H1 (cell line): ENCODE measurements around the gene ACADVL. TPM values are rescaled to one million over a fixed set of nuclear protein-coding genes. Genes with fewer than 3 reads are reported as not detected.

Experiments used
- CTCF ChIA-PET: fragments of 300-600 bp; sonication (Branson Sonifier 250); formaldehyde crosslinking; loops from one replicate; lab custom pipeline; 2021; ENCODE audit not compliant: partially characterized antibody; lab: Charles Lee
- POLR2A ChIA-PET: fragments of 300-600 bp; sonication (Branson Sonifier 250); formaldehyde crosslinking; loops from one replicate; lab custom pipeline; 2021; ENCODE audit warnings: inconsistent platforms; ENCODE audit not compliant: partially characterized antibody; lab: Charles Lee
- DNase-seq, 2 experiments: peaks; one replicate each; pipeline versions ENCODE4 v3.0.0 to v3.0.0-alpha.2; 2010 to 2022; ENCODE audit warnings: low spot score in 2 of 2, low read depth in 1 of 2, mixed read lengths in 1 of 2
- FAIRE-seq: peaks from 2 replicates; lab custom pipeline; 2011; peaks lifted over from hg19 to GRCh38; lab: Jason Lieb, UNC
- H2AFZ ChIP-seq: 2 replicates; pipeline ENCODE4 v1.8.1; 2012; ENCODE audit warnings: low read length, inconsistent platforms
- H2AK5ac ChIP-seq: 2 replicates; pipeline ENCODE4 v1.6.1; 2013; ENCODE audit warnings: low read depth, low read length
- H2BK120ac ChIP-seq: replicated peaks from 2 replicates; pipeline ENCODE3; 2013; ENCODE audit warnings: low read depth, low read length, inconsistent platforms
- H2BK12ac ChIP-seq: 2 replicates; pipeline ENCODE4 v1.6.1; 2013; ENCODE audit warnings: low read depth, low read length
- H2BK15ac ChIP-seq: 2 replicates; pipeline ENCODE4 v1.6.1; 2013; ENCODE audit warnings: low read length
- H2BK20ac ChIP-seq: 2 replicates; pipeline ENCODE4 v1.6.1; 2013; ENCODE audit warnings: low read length
- H2BK5ac ChIP-seq: 2 replicates; pipeline ENCODE4 v1.6.1; 2013; ENCODE audit warnings: low read depth, low read length
- H3K14ac ChIP-seq: 2 replicates; pipeline ENCODE4 v1.6.1; 2013; ENCODE audit warnings: inconsistent platforms; ENCODE audit not compliant: insufficient read length
- H3K18ac ChIP-seq: 2 replicates; pipeline ENCODE4 v1.6.1; 2013; ENCODE audit warnings: low read length; ENCODE audit errors: extremely low read depth
- H3K23ac ChIP-seq: 2 replicates; pipeline ENCODE4 v1.6.1; 2013; ENCODE audit warnings: inconsistent platforms; ENCODE audit not compliant: insufficient read length
- H3K23me2 ChIP-seq: 2 replicates; pipeline ENCODE4 v1.6.1; 2013; ENCODE audit warnings: low read depth, low read length
- H3K27ac ChIP-seq: 2 replicates; pipeline ENCODE4 v1.6.1; 2011; ENCODE audit warnings: low read depth, low read length, inconsistent platforms
- H3K27me3 ChIP-seq, 4 experiments: replicated peaks in 1 of 4; 1 replicate in 1 of 4; 2 replicates in 3 of 4; pipeline versions ENCODE4 v1.6.1 to v1.8.1; 2011 to 2013; ENCODE audit warnings: low read length in 3 of 4, mild to moderate bottlenecking in 3 of 4, inconsistent platforms in 2 of 4, mixed read lengths in 2 of 4, moderate library complexity in 1 of 4; ENCODE audit not compliant: control insufficient read depth in 3 of 4, insufficient read depth in 3 of 4; ENCODE audit errors: extremely low read depth in 1 of 4
- H3K36me3 ChIP-seq, 4 experiments: 2 replicates each; pipeline versions ENCODE4 v1.6.1 to v1.8.1; 2011 to 2013; ENCODE audit warnings: mild to moderate bottlenecking in 4 of 4, low read length in 3 of 4, moderate library complexity in 2 of 4, control low read depth in 1 of 4, inconsistent platforms in 1 of 4; ENCODE audit not compliant: insufficient read depth in 4 of 4, control insufficient read depth in 2 of 4
- H3K4ac ChIP-seq: replicated peaks from 2 replicates; pipeline ENCODE3; 2013; ENCODE audit warnings: low read length, low read depth, mixed read lengths, inconsistent platforms; ENCODE audit not compliant: insufficient read length
- H3K4me1 ChIP-seq, 4 experiments: replicated peaks in 1 of 4; 1 replicate in 1 of 4; 2 replicates in 3 of 4; pipeline versions ENCODE4 v1.6.1 to v1.8.1; 2011 to 2013; ENCODE audit warnings: low read length in 3 of 4, inconsistent platforms in 2 of 4, mixed read lengths in 1 of 4; ENCODE audit not compliant: insufficient read depth in 4 of 4, control insufficient read depth in 3 of 4
- H3K4me2 ChIP-seq, 2 experiments: 2 replicates each; pipeline versions ENCODE4 v1.6.1 to v1.8.1; 2011 to 2013; ENCODE audit warnings: low read depth in 2 of 2, low read length in 2 of 2, control low read depth in 1 of 2, inconsistent platforms in 1 of 2, mild to moderate bottlenecking in 1 of 2; ENCODE audit not compliant: insufficient read depth in 1 of 2
- H3K4me3 ChIP-seq, 4 experiments: fragments of 200-600, 300-600 bp in 1 of 4; sonication (generic), shearing (Covaris generic), sonication (Bioruptor Twin) in 1 of 4; 2 replicates each; pipeline versions ENCODE4 v1.5.1 to v1.8.1; 2011 to 2016; ENCODE audit warnings: low read length in 4 of 4, low read depth in 3 of 4, control low read depth in 2 of 4, inconsistent platforms in 2 of 4, mild to moderate bottlenecking in 2 of 4, mixed read lengths in 1 of 4, moderate library complexity in 1 of 4; ENCODE audit not compliant: insufficient read depth in 2 of 4; ENCODE audit errors: extremely low read depth in 1 of 4
- H3K56ac ChIP-seq: replicated peaks from 2 replicates; pipeline ENCODE3; 2013; ENCODE audit warnings: low read depth, mild to moderate bottlenecking, mixed read lengths, low read length, inconsistent platforms; ENCODE audit not compliant: insufficient read length
- H3K79me1 ChIP-seq: 2 replicates; pipeline ENCODE4 v1.6.1; 2013; ENCODE audit warnings: low read depth, low read length, control low read depth
- H3K79me2 ChIP-seq, 2 experiments: 2 replicates each; pipeline versions ENCODE4 v1.6.1 to v1.8.1; 2012 to 2013; ENCODE audit warnings: low read length in 2 of 2, mild to moderate bottlenecking in 2 of 2, inconsistent platforms in 1 of 2; ENCODE audit not compliant: insufficient read depth in 2 of 2, control insufficient read depth in 1 of 2
- H3K9ac ChIP-seq, 4 experiments: replicated peaks in 1 of 4; 1 replicate in 1 of 4; 2 replicates in 3 of 4; pipeline versions ENCODE4 v1.6.1 to v1.8.1; 2011 to 2013; ENCODE audit warnings: low read depth in 3 of 4, low read length in 3 of 4, control low read depth in 2 of 4, mild to moderate bottlenecking in 2 of 4, moderate library complexity in 2 of 4, inconsistent platforms in 1 of 4; ENCODE audit errors: extremely low read depth in 1 of 4
- H3K9me3 ChIP-seq, 2 experiments: 2 replicates each; pipeline versions ENCODE4 v1.6.1 to v1.8.1; 2012 to 2013; ENCODE audit warnings: mild to moderate bottlenecking in 2 of 2, moderate library complexity in 2 of 2, control low read depth in 1 of 2, inconsistent platforms in 1 of 2, low read depth in 1 of 2, low read length in 1 of 2, mixed read lengths in 1 of 2; ENCODE audit not compliant: insufficient read depth in 2 of 2
- H4K20me1 ChIP-seq, 2 experiments: replicated peaks in 1 of 2; 2 replicates each; pipeline versions ENCODE3 to v1.8.1; 2011 to 2013; ENCODE audit warnings: inconsistent platforms in 2 of 2, low read length in 2 of 2, mild to moderate bottlenecking in 1 of 2; ENCODE audit not compliant: insufficient read depth in 2 of 2, control insufficient read depth in 1 of 2
- H4K5ac ChIP-seq: 2 replicates; pipeline ENCODE4 v1.6.1; 2013; ENCODE audit warnings: low read length, low read depth, mixed read lengths, inconsistent platforms; ENCODE audit not compliant: insufficient read length
- H4K8ac ChIP-seq: 2 replicates; pipeline ENCODE4 v1.8.0; 2013; ENCODE audit warnings: mild to moderate bottlenecking, moderate library complexity, low read length, inconsistent platforms; ENCODE audit not compliant: insufficient read depth; ENCODE audit errors: extremely low read depth
- H4K91ac ChIP-seq: replicated peaks from 2 replicates; pipeline ENCODE3; 2013; ENCODE audit warnings: low read length, mixed read lengths, inconsistent platforms; ENCODE audit not compliant: insufficient read length
- BRCA1 ChIP-seq: IDR thresholded peaks from 2 replicates; pipeline ENCODE4 v1.6.1; 2012; ENCODE audit warnings: low read depth, low read length, improper control_type of control experiment
- CHD2 ChIP-seq: IDR thresholded peaks from 2 replicates; pipeline ENCODE4 v1.6.1; 2012; ENCODE audit warnings: low read length, improper control_type of control experiment
- GABPA ChIP-seq: IDR thresholded peaks from 2 replicates; pipeline ENCODE4 v1.6.1; 2011; ENCODE audit warnings: mild to moderate bottlenecking, low read length, moderate library complexity, borderline replicate concordance; ENCODE audit not compliant: insufficient read depth
- POLR2A ChIP-seq, 2 experiments: IDR thresholded peaks; 1 replicate in 1 of 2; 2 replicates in 1 of 2; pipeline ENCODE4 v1.6.1; 2011; ENCODE audit warnings: low read depth in 2 of 2, low read length in 2 of 2, mild to moderate bottlenecking in 2 of 2; ENCODE audit errors: control extremely low read depth in 1 of 2
- POLR2AphosphoS5 ChIP-seq: IDR thresholded peaks from 2 replicates; pipeline ENCODE4 v1.6.1; 2011; ENCODE audit warnings: low read depth, low read length
- WGBS, 2 experiments: shearing (Covaris generic) in 1 of 2; methylation state at CpG; one replicate each; pipeline versions ENCODE4 v1.1.6 to v1.1.7; 2013 to 2015; ENCODE audit warnings: low lambda C conversion rate in 2 of 2, mixed read lengths in 2 of 2, inconsistent platforms in 1 of 2, low coverage in 1 of 2, missing lambda C conversion rate in 1 of 2; ENCODE audit not compliant: insufficient replicate concordance in 2 of 2, insufficient coverage in 1 of 2, insufficient read length in 1 of 2; ENCODE audit errors: extremely low coverage in 1 of 2, missing lambda C conversion rate in 1 of 2; 5-methylcytosine and 5-hydroxymethylcytosine counted together
- polyA plus RNA-seq, 7 experiments: library from polyadenylated mRNA; depleted of rRNA in 3 of 7; stranded (reverse) in 5 of 7; unstranded in 2 of 7; fragments of >200 nt in 5 of 7; fragments of 200-250 nt in 2 of 7; gene quantifications; 1 replicate in 5 of 7; 2 replicates in 1 of 7; 4 replicates in 1 of 7; pipeline versions ENCODE4 v1.2.1 to v1.2.3, GENCODE V29; 2011 to 2013; ENCODE audit warnings: missing spikeins in 2 of 7, mixed read lengths in 2 of 7
- total RNA-seq: library from RNA; stranded (reverse); fragmentation: NEBNext Ultra II Directional; extraction: Animal tissue kit (Norgen Biotek cat#: 25700); gene quantifications from 2 replicates; pipeline ENCODE4 v1.2.1, GENCODE V29; 2021

ACADVL gene
- total and polyA plus RNA-seq, 2 of the 8 experiments (the other 6 are each of a cell fraction or from before 2014, with no cell fraction given): 181 to 231 TPM

GRCh38 chr17:7224661-7225111, 4.9 kb downstream of the ACADVL start:
- no peak overlapping the region for H3K9ac ChIP-seq
- no peaks in the 10 kb centered on the region; the same call in 1 of the 2 replicates for H3K79me1 ChIP-seq
- no peak for DNase-seq
- H2BK12ac ChIP-seq: no peak overlapping the region
- H3K23me2 ChIP-seq: peaks cover 5% of the 10 kb centered on the region; the same call in 1 of the 2 replicates
- no peak overlapping the region for H4K91ac ChIP-seq
- H2BK20ac ChIP-seq: no peak overlapping the region
- 85% methylated on average over 11 of the region's 15 CpGs; no CpG with 5 or more reads in 1 of the 2 experiments for WGBS, 2 experiments
- H3K18ac ChIP-seq: no peak overlapping the region
- no peaks in the 10 kb centered on the region for H3K79me2 ChIP-seq
- FAIRE-seq: no peak
- H4K5ac ChIP-seq: no peak overlapping the region
- no peak overlapping the region for H3K14ac ChIP-seq
- H3K56ac ChIP-seq: no peak overlapping the region
- H2BK120ac ChIP-seq: no peak overlapping the region
- no peak overlapping the region for H2BK15ac ChIP-seq
- ChIA-PET CTCF (interaction anchor here (0.8 to 1.1 kb wide), 3 partner anchors 11 to 24 kb away, joined by 3 to 4 read pairs (median 3); no protein-coding TSS in a partner anchor), POLR2A (interaction anchor here (0.7 to 10.7 kb wide), 10 partner anchors 11 to 351 kb away, joined by 3 to 386 read pairs (median 6); partner anchors contain the start of genes CLDN7, CTDNEP1, DVL2 and ELP5)
- TF ChIP-seq POLR2A (IDR thresholded peaks at IDR 0.05; ENCODE audit: control extremely low read depth in 1 of 2, low read depth in 2 of 2, low read length in 2 of 2): no peak
- no peak for TF ChIP-seq BRCA1
- TF ChIP-seq GABPA: no peak
- no peak for TF ChIP-seq CHD2
- TF ChIP-seq POLR2AphosphoS5: peak; percentile 34; the same call in 1 of the 2 replicates
- no peak overlapping the region for H3K4me2 ChIP-seq
- H3K36me3 ChIP-seq: peaks cover 26 to 73% (median 60%) of the 10 kb centered on the region in 4 experiments
- H3K9me3 ChIP-seq: no peaks in the 10 kb centered on the region
- H2AFZ ChIP-seq: no peak overlapping the region
- H3K4ac ChIP-seq: no peak overlapping the region
- H2AK5ac ChIP-seq: no peak overlapping the region
- no peak overlapping the region for H3K23ac ChIP-seq
- no peak overlapping the region for H3K4me3 ChIP-seq
- no peak overlapping the region for H3K27ac ChIP-seq
- peaks cover 16 to 42% of the 10 kb centered on the region in 2 experiments for H4K20me1 ChIP-seq
- H2BK5ac ChIP-seq: no peak overlapping the region
- H4K8ac ChIP-seq: peak overlapping the region; percentile 15; the same call in 1 of the 2 replicates
- peaks cover 0 to 10% (median 3%) of the 10 kb centered on the region in 4 experiments; a peak in 3 of 7 replicates for H3K4me1 ChIP-seq
- H3K27me3 ChIP-seq: no peaks in the 10 kb centered on the region
